HepG2 (cell line): ENCODE results near the gene RNF13. TPM values are rescaled to one million over a fixed set of nuclear protein-coding genes. Genes with fewer than 3 reads are reported as not detected.

Experiments
- ATAC-seq: fragments of 200-7000 bp; cut with Tn5 transposase; 3 replicates; pipeline ENCODE4 v1.9.1; 2020; ENCODE audit warnings: mild to moderate bottlenecking, moderate library complexity
- BruUV-seq: library from RNA; stranded (reverse); fragments of 400-500 nt; replicated peaks from 2 replicates; lab custom pipeline; 2021; lab: Mats Ljungman, UMichigan
- CTCF ChIA-PET: fragments of 300-600 bp; formaldehyde crosslinking; extraction: SDS; loops from one replicate; lab custom pipeline; 2021; ENCODE audit warnings: low total read pairs, inconsistent platforms, low intra/inter-chr PET ratio; lab: Yijun Ruan, JAX
- POLR2A ChIA-PET: fragments of 350-600 bp; sonication (Branson Sonifier 250); formaldehyde crosslinking; loops from one replicate; lab custom pipeline; 2020; ENCODE audit warnings: antibody characterized with exemption, inconsistent platforms; lab: Yijun Ruan, JAX
- DNase-seq: peaks from one replicate; pipeline ENCODE4 v3.0.0-alpha.2; 2015; ENCODE audit warnings: low spot score
- FAIRE-seq: peaks from 3 replicates; lab custom pipeline; 2011; peaks lifted over from hg19 to GRCh38; lab: Jason Lieb, UNC
- H2AFZ ChIP-seq: one replicate; pipeline ENCODE4 v1.6.1; 2011; ENCODE audit warnings: low read length, inconsistent platforms
- H3K27ac ChIP-seq: fragments of 300-600 bp; 3 replicates; pipeline ENCODE4 v1.8.0; 2011; ENCODE audit warnings: mixed run types, mild to moderate bottlenecking, mixed read lengths, low read length, inconsistent platforms; ENCODE audit not compliant: insufficient read depth; ENCODE audit errors: extremely low read length
- H3K27me3 ChIP-seq, 2 experiments: fragments of 200-600 bp in 1 of 2; 2 replicates in 1 of 2; 3 replicates in 1 of 2; pipeline versions ENCODE4 v1.6.0 to v1.8.0; 2011; ENCODE audit warnings: low read length in 2 of 2, mild to moderate bottlenecking in 2 of 2, moderate library complexity in 2 of 2, inconsistent platforms in 1 of 2; ENCODE audit not compliant: insufficient read depth in 2 of 2, control insufficient read depth in 1 of 2
- H3K36me3 ChIP-seq, 2 experiments: fragments of 200-600 bp in 1 of 2; replicated peaks in 1 of 2; 2 replicates in 1 of 2; 3 replicates in 1 of 2; pipeline versions ENCODE4 v1.5.1 to v1.8.0; 2011; ENCODE audit warnings: low read length in 2 of 2, inconsistent platforms in 1 of 2; ENCODE audit not compliant: insufficient read depth in 2 of 2, control insufficient read depth in 1 of 2
- H3K4me1 ChIP-seq: 2 replicates; pipeline ENCODE4 v1.5.1; 2012; ENCODE audit warnings: low read length, inconsistent platforms; ENCODE audit not compliant: insufficient read depth
- H3K4me2 ChIP-seq: 2 replicates; pipeline ENCODE4 v1.6.0; 2011; ENCODE audit warnings: low read depth, low read length, inconsistent platforms
- H3K4me3 ChIP-seq, 3 experiments: fragments of 200-600 bp in 1 of 3; sonication (generic), shearing (Covaris generic) in 1 of 3; replicated peaks in 1 of 3; 2 replicates each; pipeline ENCODE4 v1.5.1; 2011 to 2016; ENCODE audit warnings: low read length in 3 of 3, inconsistent platforms in 2 of 3, low read depth in 2 of 3, mild to moderate bottlenecking in 2 of 3, control low read depth in 1 of 3, mixed read lengths in 1 of 3; ENCODE audit not compliant: insufficient read depth in 1 of 3
- H3K79me2 ChIP-seq: one replicate; pipeline ENCODE4 v1.6.1; 2011; ENCODE audit warnings: low read length, inconsistent platforms; ENCODE audit not compliant: insufficient read depth
- H3K9ac ChIP-seq: 2 replicates; pipeline ENCODE4 v1.6.0; 2011; ENCODE audit warnings: mild to moderate bottlenecking, low read depth, low read length, inconsistent platforms; ENCODE audit not compliant: insufficient read depth
- H3K9me3 ChIP-seq: 2 replicates; pipeline ENCODE4 v1.5.1; 2012; ENCODE audit warnings: mild to moderate bottlenecking, low read length
- H4K20me1 ChIP-seq: 2 replicates; pipeline ENCODE4 v1.6.0; 2011; ENCODE audit warnings: inconsistent platforms, mild to moderate bottlenecking, low read length, moderate library complexity; ENCODE audit not compliant: insufficient read depth
- ARHGAP35 ChIP-seq: sonication (generic); formaldehyde crosslinking; IDR thresholded peaks from 2 replicates; pipeline ENCODE4 v1.9.0; 2022; ENCODE audit warnings: mild to moderate bottlenecking, inconsistent platforms, moderate library complexity, missing genetic modification reagents, borderline replicate concordance
- DPF2 ChIP-seq: sonication (generic); formaldehyde crosslinking; IDR thresholded peaks from 2 replicates; pipeline ENCODE4 v1.4.0; 2020; ENCODE audit warnings: mild to moderate bottlenecking, low read depth, missing genetic modification reagents, borderline replicate concordance
- KDM3A ChIP-seq: IDR thresholded peaks from 2 replicates; pipeline ENCODE4 v1.6.1; 2018; ENCODE audit warnings: low read depth, missing compliant biosample characterization
- KMT2B ChIP-seq: IDR thresholded peaks from 2 replicates; pipeline ENCODE4 v1.6.1; 2016; ENCODE audit warnings: missing genetic modification reagents, missing compliant biosample characterization
- MAF1 ChIP-seq: sonication (generic); formaldehyde crosslinking; IDR thresholded peaks from 2 replicates; pipeline ENCODE4 v1.5.0; 2020; ENCODE audit warnings: missing genetic modification reagents, borderline replicate concordance
- NFE2L1 ChIP-seq: sonication (generic); formaldehyde crosslinking; IDR thresholded peaks from 2 replicates; pipeline ENCODE4 v1.4.0; 2020; ENCODE audit warnings: missing genetic modification reagents, mild to moderate bottlenecking, borderline replicate concordance
- NR2F1 ChIP-seq, 2 experiments: fragments of 450-650 bp in 1 of 2; formaldehyde crosslinking in 1 of 2; IDR thresholded peaks; 2 replicates each; pipeline versions ENCODE4 v1.5.0 to v1.6.1; 2016 to 2020; ENCODE audit warnings: mild to moderate bottlenecking in 1 of 2, missing compliant biosample characterization in 1 of 2, missing genetic modification reagents in 1 of 2, moderate library complexity in 1 of 2
- RBM39 ChIP-seq: fragments of 200-400 bp; formaldehyde crosslinking; IDR thresholded peaks from one replicate; pipeline ENCODE4 v1.6.1; 2018; ENCODE audit warnings: antibody characterized with exemption, mild to moderate bottlenecking, low read depth, low read length; ENCODE audit not compliant: poor library complexity, severe bottlenecking
- RCOR2 ChIP-seq: IDR thresholded peaks from 2 replicates; pipeline ENCODE4 v1.6.1; 2016; ENCODE audit warnings: missing biosample characterization, missing genetic modification reagents
- RXRB ChIP-seq: IDR thresholded peaks from 2 replicates; pipeline ENCODE4 v1.6.1; 2016; ENCODE audit warnings: borderline replicate concordance, missing genetic modification reagents, missing compliant biosample characterization
- TOPORS ChIP-seq: sonication (generic); formaldehyde crosslinking; IDR thresholded peaks from 2 replicates; pipeline ENCODE4 v1.8.0; 2023; ENCODE audit warnings: mild to moderate bottlenecking, missing genetic modification reagents
- ZBTB7A ChIP-seq: sonication (generic); formaldehyde crosslinking; IDR thresholded peaks from 2 replicates; pipeline ENCODE4 v1.8.0; 2022; ENCODE audit warnings: mild to moderate bottlenecking, missing genetic modification reagents
- ZBTB7B ChIP-seq: sonication (generic); formaldehyde crosslinking; IDR thresholded peaks from 2 replicates; pipeline ENCODE4 v1.4.0; 2020; ENCODE audit warnings: missing genetic modification reagents
- ZBTB8A ChIP-seq: sonication (generic); formaldehyde crosslinking; IDR thresholded peaks from 2 replicates; pipeline ENCODE4 v1.4.0; 2020; ENCODE audit warnings: mild to moderate bottlenecking, low read depth, missing genetic modification reagents, borderline replicate concordance
- ZC3H13 ChIP-seq: sonication (generic); formaldehyde crosslinking; IDR thresholded peaks from 2 replicates; pipeline ENCODE4 v1.8.1; 2023; ENCODE audit warnings: mild to moderate bottlenecking, missing genetic modification reagents, moderate library complexity
- ZIK1 ChIP-seq: sonication (generic); formaldehyde crosslinking; IDR thresholded peaks from 2 replicates; pipeline ENCODE4 v1.5.0; 2020; ENCODE audit warnings: mild to moderate bottlenecking, low read depth, missing genetic modification reagents, borderline replicate concordance
- ZNF274 ChIP-seq: sonication (generic); formaldehyde crosslinking; IDR thresholded peaks from 2 replicates; pipeline ENCODE4 v1.5.1; 2020; ENCODE audit warnings: mild to moderate bottlenecking, missing genetic modification reagents
- ZNF546 ChIP-seq: sonication (generic); formaldehyde crosslinking; conservative IDR thresholded peaks from 2 replicates; pipeline ENCODE4 v1.8.1; 2023; ENCODE audit warnings: mild to moderate bottlenecking, missing genetic modification reagents
- ZNF619 ChIP-seq: sonication (generic); formaldehyde crosslinking; IDR thresholded peaks from 2 replicates; pipeline ENCODE4 v1.4.0; 2020; ENCODE audit warnings: mild to moderate bottlenecking, missing genetic modification reagents
- ZNF749 ChIP-seq: sonication (generic); formaldehyde crosslinking; IDR thresholded peaks from 2 replicates; pipeline ENCODE4 v1.8.0; 2022; ENCODE audit warnings: mild to moderate bottlenecking, missing genetic modification reagents, moderate library complexity, borderline replicate concordance
- ZSCAN21 ChIP-seq: sonication (generic); formaldehyde crosslinking; IDR thresholded peaks from 2 replicates; pipeline ENCODE4 v1.8.0; 2022; ENCODE audit warnings: mild to moderate bottlenecking, missing genetic modification reagents, moderate library complexity, borderline replicate concordance
- ZSCAN30 ChIP-seq: sonication (generic); formaldehyde crosslinking; IDR thresholded peaks from 2 replicates; pipeline ENCODE4 v1.5.0; 2020; ENCODE audit warnings: mild to moderate bottlenecking, missing genetic modification reagents
- WGBS: methylation state at CpG from one replicate; pipeline ENCODE4 v1.1.6; 2017; ENCODE audit warnings: low lambda C conversion rate; 5-methylcytosine and 5-hydroxymethylcytosine counted together
- in situ Hi-C: cut with HindIII; loops from 2 replicates; pipeline ENCODE4 v1.10.0; 2017; ENCODE audit warnings: low pct_unique_long_range_greater_than_20kb; ENCODE audit not compliant: extremely low pct_ligation_motif_present
- intact Hi-C: fragments of 100-400 bp; cut with micrococcal nuclease; formaldehyde crosslinking; loops from one replicate; pipeline ENCODE4 v1.10.0; 2022; ENCODE audit not compliant: unreplicated experiment
- polyA plus RNA-seq, 8 experiments: library from polyadenylated mRNA; depleted of rRNA in 3 of 8; stranded (reverse) in 7 of 8; unstranded in 1 of 8; fragments of >200 nt; fragmentation: Illumina TruSeq in 4 of 8; extraction: Trizol in 4 of 8; gene quantifications; 2 replicates each; pipeline versions ENCODE4 v1.2.1 to v1.2.3, GENCODE V29; 2011 to 2016; ENCODE audit warnings: low read depth in 4 of 8, missing spikeins in 1 of 8, mixed read lengths in 1 of 8; ENCODE audit not compliant: insufficient read depth in 1 of 8
- total RNA-seq, 5 experiments: library from RNA; depleted of rRNA; stranded (reverse); fragments of >200 nt; fragmentation: Illumina TruSeq; extraction: Trizol; gene quantifications; 2 replicates each; pipeline ENCODE4 v1.2.3, GENCODE V29; 2016; ENCODE audit warnings: low read depth in 1 of 5
- TF ChIP-seq, protein P1 (sequence below): sonication (generic); formaldehyde crosslinking; IDR thresholded peaks from 2 replicates; pipeline ENCODE4 v1.8.1; 2023; ENCODE audit warnings: mild to moderate bottlenecking, moderate library complexity, missing genetic modification reagents
- TF ChIP-seq, protein P2 (sequence below): sonication (generic); formaldehyde crosslinking; IDR thresholded peaks from 2 replicates; pipeline ENCODE4 v1.5.0; 2020; ENCODE audit warnings: missing genetic modification reagents

Gene RNF13
- total and polyA plus RNA-seq, 2 of the 13 experiments (the other 11 are each of a cell fraction or from before 2014, with no cell fraction given), result 39.8 to 46.0 TPM

DNA sequence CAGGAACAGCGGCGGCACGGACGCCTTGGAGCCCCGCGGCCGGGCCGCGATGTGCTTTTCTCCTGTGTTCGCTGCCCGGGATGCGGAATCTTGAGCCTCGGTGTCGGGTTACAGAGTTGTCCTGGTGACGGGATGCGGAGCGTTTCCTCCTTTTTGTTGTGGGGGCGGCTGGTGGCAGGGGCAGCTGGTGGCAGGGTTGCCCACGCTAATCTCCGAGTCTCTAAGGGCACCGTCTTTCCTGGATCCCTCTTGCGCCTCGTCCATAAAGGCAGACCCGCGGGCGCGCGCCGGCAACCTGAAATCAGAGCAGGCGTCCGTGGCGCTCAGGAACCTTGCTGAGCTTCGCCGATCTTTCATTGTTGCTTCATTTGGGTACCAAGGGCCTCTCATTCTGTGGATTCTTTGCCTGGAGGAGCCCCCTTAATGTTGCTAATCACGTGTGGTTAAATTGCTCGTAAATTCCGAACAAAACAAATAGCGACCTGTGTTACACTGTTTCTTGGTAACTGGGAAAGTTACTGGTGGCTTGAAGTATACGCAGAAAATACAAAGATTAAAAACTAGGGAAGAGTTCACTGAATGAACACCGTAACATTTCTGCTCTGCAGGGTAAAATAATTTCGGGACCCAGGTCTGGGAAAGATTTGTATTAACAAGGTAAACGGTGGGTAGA is 158.5 kb downstream of the RNF13 start:
- Histone ChIP-seq H3K4me2 (peak overlapping the region; percentile 87), H2AFZ (peak overlapping the region; percentile 89), H3K9ac (peak overlapping the region; percentile 85), H4K20me1 (peaks cover 18% of the 10 kb centered on the region), H3K27ac (peak overlapping the region; percentile 93), H3K79me2 (peaks cover 37% of the 10 kb centered on the region), H3K9me3 (no peaks in the 10 kb centered on the region), H3K4me1 (peaks cover 35% of the 10 kb centered on the region), H3K36me3 (peaks cover 0 to 4% of the 10 kb centered on the region in 2 experiments; a peak in 1 of 5 replicates), H3K27me3 (no peaks in the 10 kb centered on the region; a peak in 1 of 5 replicates), H3K4me3 (peak overlapping the region; percentile 76 to 93 (median 92))
- WGBS, result under 1% methylated on average over 19 of the region's 42 CpGs
- POLR2A ChIA-PET, result interaction anchor here (0.9 to 1.5 kb wide), 2 partner anchors 14 to 437 kb away, joined by 3 read pairs; no protein-coding TSS in a partner anchor
- in situ Hi-C loops, result no loop called here
- BruUV-seq, result TSS peak; percentile 69
- CTCF ChIA-PET, result no interaction called here
- peak; percentile 66 for ATAC-seq
- DNase-seq, result peak; percentile 15
- intact Hi-C loops, result no loop called here
- FAIRE-seq, result no peak
- TF ChIP-seq ZBTB7A (no peak), ZSCAN30 (no peak), ZC3H13 (CRISPR knock-in tag) (no peak), MAF1 (CRISPR knock-in tag) (no peak), ZSCAN21 (CRISPR knock-in tag) (0 out of 2 replicates have a peak, but pooled peaks have one; percentile 19), RBM39 (no peak), DPF2 (CRISPR knock-in tag) (no peak), TOPORS (no peak), ZNF749 (CRISPR knock-in tag) (no peak), NR2F1 (CRISPR knock-in tag; IDR thresholded peaks at IDR 0.05) (no peak), NFE2L1 (CRISPR knock-in tag) (no peak), KMT2B (CRISPR knock-in tag) (no peak; the same call in 1 of the 2 replicates), ZBTB7B (CRISPR knock-in tag) (peak; percentile 47), ZBTB8A (CRISPR knock-in tag) (no peak), ZIK1 (CRISPR knock-in tag) (no peak), RCOR2 (no peak), ZNF619 (no peak), ZNF274 (CRISPR knock-in tag) (no peak), KDM3A (CRISPR knock-in tag) (no peak), ZNF546 (no peak), ARHGAP35 (CRISPR knock-in tag) (no peak), RXRB (no peak)
- TF ChIP-seq, protein P1, sequence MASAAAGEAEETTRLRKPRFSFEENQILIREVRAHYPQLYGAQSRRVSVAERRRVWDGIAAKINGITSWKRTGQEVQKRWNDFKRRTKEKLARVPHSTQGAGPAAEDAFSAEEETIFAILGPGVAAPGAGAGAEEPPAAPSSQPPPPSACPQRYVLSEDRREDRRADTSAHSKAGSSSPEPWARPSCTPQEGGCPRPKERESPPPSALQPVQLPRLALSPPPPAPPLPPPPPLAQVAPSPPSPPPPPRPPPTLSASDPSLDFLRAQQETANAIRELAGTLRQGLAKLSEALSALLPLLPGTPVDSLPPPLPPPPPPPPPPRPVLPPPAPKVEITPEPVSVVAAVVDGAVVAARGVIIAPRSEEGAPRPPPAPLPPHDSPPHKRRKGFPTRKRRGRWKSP (CRISPR knock-in tag), result peak; percentile 34; the same call in 1 of the 2 replicates
- TF ChIP-seq, protein P2, sequence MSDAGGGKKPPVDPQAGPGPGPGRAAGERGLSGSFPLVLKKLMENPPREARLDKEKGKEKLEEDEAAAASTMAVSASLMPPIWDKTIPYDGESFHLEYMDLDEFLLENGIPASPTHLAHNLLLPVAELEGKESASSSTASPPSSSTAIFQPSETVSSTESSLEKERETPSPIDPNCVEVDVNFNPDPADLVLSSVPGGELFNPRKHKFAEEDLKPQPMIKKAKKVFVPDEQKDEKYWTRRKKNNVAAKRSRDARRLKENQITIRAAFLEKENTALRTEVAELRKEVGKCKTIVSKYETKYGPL, result 0 out of 2 replicates have a peak, but pooled peaks have one; percentile 24
